Activated naive CD4-positive, alpha-beta T cell treated with anti-CD3 and anti-CD28 coated beads, Interleukin-2, amount 50 U/mL, for 72 hours (primary cell): ENCODE data around the gene HADHB. TPM values are rescaled to one million over a fixed set of nuclear protein-coding genes. Genes with fewer than 3 reads are reported as not detected.
"Not testable (repeated sequence)": the region's sequence is repeated elsewhere in the genome, so short reads cannot be mapped to it uniquely, and the experiment has no call there.

Experiments used
- ATAC-seq, 2 donors: fragments of 150-1000 bp; cut with Tn5 transposase; 2 replicates each; pipeline ENCODE4 v1.10.0; 2021; ENCODE audit warnings: mild to moderate bottlenecking in 2 of 2, moderate library complexity in 2 of 2
- DNase-seq, 2 donors: peaks; one replicate each; pipeline ENCODE4 v3.0.0; 2021 to 2022; ENCODE audit warnings: low spot score in 2 of 2
- H3K27ac Mint-ChIP-seq, 2 donors: one replicate each; pipeline ENCODE4 v1.8.0; 2022; ENCODE audit warnings: mild to moderate bottlenecking in 2 of 2, mixed read lengths in 2 of 2
- H3K36me3 Mint-ChIP-seq, 2 donors: one replicate each; pipeline ENCODE4 v1.8.0; 2022; ENCODE audit warnings: mixed read lengths in 2 of 2
- H3K9me3 Mint-ChIP-seq, 2 donors: one replicate each; pipeline ENCODE4 v1.8.0; 2022; ENCODE audit warnings: mixed read lengths in 2 of 2
- total RNA-seq, 2 donors: library from RNA; stranded (reverse); gene quantifications; one replicate each; pipeline ENCODE4 v1.2.3, GENCODE V29; 2022

Gene HADHB
- total RNA-seq, 2 donors from 2014 or later = 60.8 to 74.1 TPM

- not testable (repeated sequence) for H3K36me3 Mint-ChIP-seq, H3K27ac Mint-ChIP-seq, DNase-seq, ATAC-seq, H3K9me3 Mint-ChIP-seq
Observed at GRCh38 chr2:26305094-26305493, 60.4 kb downstream of the HADHB start.

GRCh38 chr2:26305540-26305939 is 60.8 kb downstream of the HADHB start:
- no peak for ATAC-seq
- DNase-seq = no peak
- no peaks in the 10 kb centered on the region for H3K9me3 Mint-ChIP-seq
- H3K27ac Mint-ChIP-seq = no peak overlapping the region
- H3K36me3 Mint-ChIP-seq = no peaks in the 10 kb centered on the region

DNA sequence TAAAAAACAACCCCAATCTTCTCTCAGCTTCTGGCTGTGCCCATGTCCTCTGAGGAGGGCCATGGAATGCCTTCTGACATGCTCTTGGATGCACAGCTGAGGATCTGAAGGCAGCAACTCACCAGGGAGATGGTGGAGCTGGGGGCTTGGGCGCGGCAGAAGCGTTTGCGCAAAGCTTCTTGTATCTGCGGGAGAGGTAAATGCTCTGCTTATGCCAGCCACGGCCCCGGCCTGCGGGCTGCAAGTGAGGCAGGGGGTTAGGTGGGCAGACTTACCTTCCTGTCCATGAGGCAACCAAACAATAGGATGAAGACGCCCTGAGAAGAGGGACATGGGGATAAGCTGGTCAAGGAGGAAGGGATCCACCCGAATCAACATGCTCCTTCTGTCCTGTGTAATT is 65.2 kb downstream of the HADHB start:
- DNase-seq (no peak), ATAC-seq (no peak)
- no peaks in the 10 kb centered on the region for H3K9me3 Mint-ChIP-seq
- H3K36me3 Mint-ChIP-seq = no peaks in the 10 kb centered on the region
- no peak overlapping the region for H3K27ac Mint-ChIP-seq

- no peak overlapping the region for H3K27ac Mint-ChIP-seq
- H3K36me3 Mint-ChIP-seq = no peaks in the 10 kb centered on the region
- DNase-seq = no peak
- no peak for ATAC-seq
- H3K9me3 Mint-ChIP-seq = no peaks in the 10 kb centered on the region
Observed at GRCh38 chr2:26312471-26312870, 67.7 kb downstream of the HADHB start.

DNA sequence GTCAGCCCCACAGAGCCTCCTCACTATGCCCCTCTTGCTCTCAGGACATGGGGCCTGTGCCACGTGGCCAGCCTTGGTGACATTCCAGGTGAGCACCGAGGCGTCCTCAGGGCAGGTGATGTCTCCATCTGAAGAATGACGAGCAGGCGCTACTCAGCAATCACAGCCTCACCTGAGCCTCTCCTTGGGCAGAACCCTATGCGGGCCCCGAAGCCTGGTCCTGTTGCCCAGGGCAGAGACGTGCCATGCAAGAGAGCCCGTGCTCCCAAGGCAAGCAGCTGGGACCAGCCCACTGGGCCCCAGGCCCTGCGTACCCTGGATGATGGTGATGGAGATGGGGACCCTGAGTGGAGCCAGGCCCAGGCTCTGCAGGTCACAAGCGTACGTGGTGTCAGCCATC is 68.7 kb downstream of the HADHB start:
- Mint-ChIP-seq H3K9me3 (no peaks in the 10 kb centered on the region), H3K27ac (no peak overlapping the region), H3K36me3 (no peaks in the 10 kb centered on the region)
- no peak for DNase-seq
- no peak for ATAC-seq

- Mint-ChIP-seq H3K36me3 (no peaks in the 10 kb centered on the region), H3K27ac (peak overlapping the region in 1 of 2 donors; percentile 55), H3K9me3 (no peaks in the 10 kb centered on the region)
- ATAC-seq = no peak
- DNase-seq = no peak
Observed at GRCh38 chr2:26314243-26314642, 69.5 kb downstream of the HADHB start.

- ATAC-seq (no peak), DNase-seq (no peak)
- no peak overlapping the region for H3K27ac Mint-ChIP-seq
- H3K9me3 Mint-ChIP-seq = no peaks in the 10 kb centered on the region
- H3K36me3 Mint-ChIP-seq = no peaks in the 10 kb centered on the region
Observed at GRCh38 chr2:26316041-26316440, 71.3 kb downstream of the HADHB start.

GRCh38 chr2:26316845-26317244 is 72.1 kb downstream of the HADHB start:
- H3K36me3 Mint-ChIP-seq = no peaks in the 10 kb centered on the region
- H3K27ac Mint-ChIP-seq = no peak overlapping the region
- no peaks in the 10 kb centered on the region for H3K9me3 Mint-ChIP-seq
- no peak for ATAC-seq
- DNase-seq = no peak

DNA sequence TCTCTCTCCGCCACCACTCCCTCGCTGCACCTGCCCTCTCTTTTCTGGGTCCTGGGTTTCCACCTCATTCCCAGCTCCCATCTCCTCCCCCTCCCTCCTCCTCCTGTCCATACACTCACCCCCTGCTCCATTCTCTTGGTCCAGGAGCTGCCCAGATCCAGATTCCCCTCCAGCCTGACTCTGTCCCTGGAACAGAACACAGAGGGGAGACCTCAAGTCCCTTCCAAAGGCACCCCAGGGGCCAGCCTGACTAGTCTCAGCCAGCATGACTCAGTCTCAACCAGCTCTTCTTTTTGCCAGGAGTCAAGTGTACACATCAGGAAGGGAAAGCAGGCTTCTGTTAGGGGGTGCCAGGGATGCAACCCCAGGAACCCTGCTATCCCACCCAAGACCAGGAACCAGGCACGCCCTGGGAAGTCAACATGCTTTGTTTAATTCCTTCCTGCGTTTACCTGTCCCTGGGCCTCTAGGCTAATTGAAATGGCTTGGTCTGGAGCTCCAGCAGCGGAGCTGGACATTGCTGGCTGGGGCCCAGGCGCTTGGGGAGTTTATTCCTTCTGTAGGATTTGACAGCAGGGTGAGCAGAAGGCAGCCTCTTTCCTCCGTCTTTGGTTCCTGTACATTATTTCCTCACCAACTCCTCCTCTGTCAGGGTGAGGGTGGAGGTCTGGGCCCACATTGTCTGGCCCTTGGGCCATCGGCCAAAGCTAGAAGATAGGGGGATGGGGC is 72.8 kb downstream of the HADHB start:
- Mint-ChIP-seq H3K9me3 (no peaks in the 10 kb centered on the region), H3K27ac (no peak overlapping the region), H3K36me3 (no peaks in the 10 kb centered on the region)
- no peak for ATAC-seq
- no peak for DNase-seq

DNA sequence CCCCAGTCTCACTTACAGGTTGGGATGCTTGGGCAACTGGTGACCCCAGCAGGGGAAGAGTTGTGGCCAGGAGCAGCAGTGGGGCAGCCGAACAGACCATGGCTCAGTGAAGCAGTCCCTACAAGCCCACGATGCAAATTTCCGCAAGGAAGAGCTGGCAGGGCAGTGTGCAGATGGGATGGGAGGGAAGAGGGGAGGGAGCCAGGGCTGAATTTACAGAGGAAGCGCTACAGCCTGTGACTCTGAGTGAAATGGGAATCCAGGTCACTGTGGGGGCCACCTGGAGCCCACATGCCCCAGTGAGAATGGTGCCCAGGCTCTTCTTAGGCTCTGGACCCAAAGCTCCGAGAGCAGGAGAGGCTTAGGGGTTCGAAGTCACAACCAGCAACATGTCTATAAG is 74.2 kb downstream of the HADHB start:
- Mint-ChIP-seq H3K36me3 (no peaks in the 10 kb centered on the region), H3K9me3 (no peaks in the 10 kb centered on the region), H3K27ac (no peak overlapping the region)
- ATAC-seq = no peak
- DNase-seq = no peak

DNA sequence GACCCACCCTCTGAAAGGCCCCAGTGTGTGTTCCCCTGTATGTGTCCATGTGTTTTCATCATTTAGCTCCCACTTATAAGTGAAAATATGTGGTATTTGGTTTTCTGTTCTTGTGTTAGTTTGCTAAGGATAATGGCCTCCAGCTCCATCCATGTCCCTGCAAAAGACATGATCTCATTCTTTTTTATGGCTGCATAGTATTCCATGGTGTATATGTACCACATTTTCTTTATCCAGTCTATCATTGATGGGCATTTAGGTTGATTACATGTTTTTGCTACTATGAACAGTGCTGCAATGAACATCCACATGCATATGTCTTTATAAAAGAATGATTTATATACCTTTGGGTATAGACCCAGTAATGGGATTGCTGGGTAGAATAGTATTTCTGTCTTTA is 79.7 kb downstream of the HADHB start:
- H3K27ac Mint-ChIP-seq, DNase-seq, H3K36me3 Mint-ChIP-seq, H3K9me3 Mint-ChIP-seq, ATAC-seq: not testable (repeated sequence)

- DNase-seq (no peak), ATAC-seq (no peak)
- H3K9me3 Mint-ChIP-seq = no peaks in the 10 kb centered on the region
- H3K36me3 Mint-ChIP-seq = no peaks in the 10 kb centered on the region
- no peak overlapping the region for H3K27ac Mint-ChIP-seq
Observed at GRCh38 chr2:26324903-26325302, 80.2 kb downstream of the HADHB start.

- ATAC-seq (no peak), DNase-seq (no peak)
- Mint-ChIP-seq H3K9me3 (no peaks in the 10 kb centered on the region), H3K36me3 (no peaks in the 10 kb centered on the region), H3K27ac (no peak overlapping the region)
Observed at GRCh38 chr2:26325851-26326250, 81.1 kb downstream of the HADHB start.

DNA sequence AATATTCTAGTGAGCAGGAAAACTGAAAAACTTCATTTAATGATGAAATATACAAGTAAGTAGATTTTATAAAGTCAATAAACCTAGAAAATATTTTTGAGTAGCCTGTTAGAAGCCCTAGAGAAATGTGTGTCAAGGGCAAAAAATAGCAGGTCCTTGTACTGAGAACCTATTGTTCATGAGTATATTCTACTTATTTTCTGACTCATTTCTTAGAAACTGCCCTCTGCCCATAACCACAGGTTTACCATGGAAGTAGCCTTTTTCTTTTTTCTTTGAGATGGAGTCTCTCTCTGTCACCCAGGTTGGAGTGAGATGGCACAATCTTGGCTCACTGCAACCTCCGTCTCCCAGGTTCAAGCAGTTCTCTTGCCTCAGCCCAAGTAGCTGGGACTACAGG is 81.8 kb downstream of the HADHB start:
- Mint-ChIP-seq H3K9me3 (no peaks in the 10 kb centered on the region), H3K36me3 (no peaks in the 10 kb centered on the region), H3K27ac (no peak overlapping the region)
- ATAC-seq (peak in 1 of 2 donors; percentile 43), DNase-seq (no peak)

DNA sequence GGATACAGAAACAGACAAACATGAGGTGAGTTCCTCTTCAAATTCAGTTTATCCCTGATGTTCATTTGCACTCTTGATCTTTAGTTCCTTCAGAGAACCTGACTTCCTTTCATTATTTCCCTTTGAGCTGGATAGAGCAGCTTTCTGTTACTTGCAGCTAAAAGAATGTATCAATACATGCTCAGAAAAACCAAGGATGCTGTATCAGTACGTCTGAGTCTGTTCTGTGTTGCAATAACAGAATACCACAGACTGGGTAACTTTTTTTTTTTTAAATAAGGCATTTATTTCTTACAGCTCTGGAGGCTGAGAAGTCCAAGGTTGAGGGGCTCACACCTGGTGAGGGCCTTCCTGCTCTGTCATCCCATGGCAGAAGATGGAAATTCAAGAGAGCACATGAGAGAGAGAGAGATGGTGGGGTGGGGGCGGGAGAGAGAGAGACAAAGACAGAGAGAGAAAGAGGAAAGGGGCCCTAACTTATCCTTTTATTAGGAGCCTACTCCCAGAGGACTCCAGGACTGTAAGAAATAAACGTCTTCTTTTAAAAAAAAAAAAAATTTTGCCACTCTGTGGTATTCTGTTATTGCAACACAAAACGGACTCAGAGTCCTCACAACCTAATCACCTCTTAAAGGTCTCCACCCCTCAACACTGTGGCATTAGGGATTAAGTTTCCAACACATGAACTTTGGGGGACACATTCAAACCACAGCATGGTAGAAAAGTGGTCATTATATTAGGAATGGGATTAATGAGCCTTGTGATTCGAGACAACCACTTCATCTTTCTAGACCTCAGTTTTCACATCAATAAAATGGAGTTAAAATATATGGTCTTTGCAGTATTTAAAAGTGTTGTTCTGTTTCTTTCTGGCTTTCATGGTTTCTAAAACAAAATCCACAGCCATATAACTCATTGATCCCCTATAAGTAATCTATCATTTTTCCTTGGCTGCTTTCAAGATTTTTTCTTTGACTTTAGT is 82.8 kb downstream of the HADHB start:
- DNase-seq = no peak
- Mint-ChIP-seq H3K9me3 (no peaks in the 10 kb centered on the region), H3K27ac (no peak overlapping the region), H3K36me3 (no peaks in the 10 kb centered on the region)
- no peak for ATAC-seq

DNA sequence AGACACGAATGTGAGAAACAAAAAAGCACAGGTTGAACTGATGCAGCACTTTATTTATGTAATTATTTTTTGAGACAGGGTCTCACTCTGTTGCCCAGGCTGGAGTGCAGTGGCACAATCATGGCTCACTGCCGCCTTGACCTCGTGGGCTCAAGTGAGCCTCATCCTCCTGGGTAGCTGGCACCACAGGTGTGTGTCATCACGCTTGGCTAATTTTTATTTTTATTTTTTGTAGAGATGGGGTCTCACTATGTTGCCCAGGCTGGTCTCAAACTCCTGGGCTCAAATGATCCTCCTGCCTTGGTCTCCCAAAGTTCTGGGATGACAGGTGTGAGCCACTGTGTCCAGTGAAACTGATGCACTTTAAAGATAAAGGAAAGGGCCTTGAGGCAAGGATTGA is 84.3 kb downstream of the HADHB start:
- not testable (repeated sequence) for H3K27ac Mint-ChIP-seq, H3K36me3 Mint-ChIP-seq, ATAC-seq, H3K9me3 Mint-ChIP-seq, DNase-seq

DNA sequence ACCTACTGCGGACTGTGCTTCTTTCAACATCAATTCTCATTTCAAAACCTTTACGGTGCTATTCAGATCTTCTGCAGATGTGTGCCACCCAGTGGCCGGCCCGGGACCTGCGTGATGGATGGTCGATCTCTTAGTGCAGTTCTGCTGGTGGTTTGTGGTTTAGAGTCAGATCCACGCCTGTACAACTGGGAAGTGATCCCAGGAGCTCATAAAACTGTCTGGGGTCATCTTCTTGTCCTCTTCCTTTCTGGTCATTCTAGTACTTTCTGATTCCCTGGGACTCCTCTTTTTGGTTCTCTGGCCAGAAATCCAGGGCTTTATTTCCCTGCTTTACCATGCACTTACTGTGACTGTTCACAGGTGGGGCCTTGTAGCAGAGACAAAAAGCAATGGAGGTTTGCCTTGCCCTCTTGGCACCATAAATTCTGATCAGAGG is 85.4 kb downstream of the HADHB start:
- Mint-ChIP-seq H3K9me3 (no peaks in the 10 kb centered on the region), H3K36me3 (no peaks in the 10 kb centered on the region), H3K27ac (no peak overlapping the region)
- peak; percentile 95 to 98 for ATAC-seq
- peak; percentile 79 to 84 for DNase-seq
